ENCODE measurements around the gene OR2AP1. TPM values are rescaled to one million over a fixed set of nuclear protein-coding genes. Genes with fewer than 3 reads are reported as not detected.
"Not testable (repeated sequence)": the region's sequence is repeated elsewhere in the genome, so short reads cannot be mapped to it uniquely, and the experiment has no call there.

OR2AP1 gene
- total RNA-seq, 4 donors from 2014 or later, result not detected

GRCh38 chr12:55582066-55582465 is 9.8 kb downstream of the OR2AP1 start:
- no peak for TF ChIP-seq CTCF (IDR thresholded peaks at IDR 0.05)

GRCh38 chr12:55585817-55586216 is 13.5 kb downstream of the OR2AP1 start:
- H3K27ac ChIP-seq, result no peak overlapping the region
- H3K27me3 ChIP-seq, result no peaks in the 10 kb centered on the region
- TF ChIP-seq EP300 (IDR thresholded peaks at IDR 0.05) (no peak), POLR2A (IDR thresholded peaks at IDR 0.05) (no peak), POLR2AphosphoS5 (IDR thresholded peaks at IDR 0.05) (no peak), CTCF (IDR thresholded peaks at IDR 0.05) (no peak)
- peaks cover 0 to 12% (median 0%) of the 10 kb centered on the region in 3 donors for H3K9me3 ChIP-seq
- H3K4me3 ChIP-seq, result no peak overlapping the region
- no peaks in the 10 kb centered on the region for H3K36me3 ChIP-seq
- no peaks in the 10 kb centered on the region for H3K4me1 ChIP-seq
- WGBS, 2 donors (ENCODE audit: low coverage in 1 of 2), result 32 to 33% methylated on average over 2 of the region's 2 CpGs
- no peak for ATAC-seq

More at GRCh38 chr12:55582066-55582465, 9.8 kb downstream of the OR2AP1 start:
- Histone ChIP-seq H3K27ac (no peak overlapping the region), H3K4me1 (no peaks in the 10 kb centered on the region), H3K36me3 (no peaks in the 10 kb centered on the region), H3K4me3 (no peak overlapping the region), H3K27me3 (no peaks in the 10 kb centered on the region), H3K9me3 (peaks cover 0 to 21% (median 0%) of the 10 kb centered on the region in 3 donors)
- ATAC-seq, result no peak
- WGBS, 2 donors (ENCODE audit: low coverage in 1 of 2), result 86% methylated on average over 1 of the region's 2 CpGs; no CpG with 5 or more reads in 1 of the 2 donors

GRCh38 chr12:55590152-55590551 is 17.9 kb downstream of the OR2AP1 start:
- not testable (repeated sequence) for H3K27ac ChIP-seq, H3K9me3 ChIP-seq, H3K27me3 ChIP-seq, H3K36me3 ChIP-seq, ATAC-seq, H3K4me1 ChIP-seq, H3K4me3 ChIP-seq
- no CpG with 5 or more reads among the region's 12 CpGs for whole genome bisulfite sequencing, 2 donors (ENCODE audit: low coverage in 1 of 2)

GRCh38 chr12:55607821-55608594 is 35.7 kb downstream of the OR2AP1 start:
- no peak overlapping the region for H3K4me3 ChIP-seq
- H3K27ac ChIP-seq, result no peak overlapping the region
- ATAC-seq, result no peak
- H3K9me3 ChIP-seq, result no peaks in the 10 kb centered on the region
- no peaks in the 10 kb centered on the region for H3K4me1 ChIP-seq
- WGBS, 2 donors (ENCODE audit: low coverage in 1 of 2), result 66 to 89% methylated on average over 5 to 7 of the region's 8 CpGs
- no peaks in the 10 kb centered on the region for H3K36me3 ChIP-seq
- no peaks in the 10 kb centered on the region for H3K27me3 ChIP-seq
- no peak for TF ChIP-seq CTCF (IDR thresholded peaks at IDR 0.05)
- TF ChIP-seq EP300 (IDR thresholded peaks at IDR 0.05), result no peak
- no peak for TF ChIP-seq POLR2A (IDR thresholded peaks at IDR 0.05)
- no peak for TF ChIP-seq POLR2AphosphoS5 (IDR thresholded peaks at IDR 0.05)

- no peaks in the 10 kb centered on the region for H3K36me3 ChIP-seq
- no peak overlapping the region for H3K4me3 ChIP-seq
- TF ChIP-seq CTCF (IDR thresholded peaks at IDR 0.05) (no peak), POLR2A (IDR thresholded peaks at IDR 0.05) (no peak), POLR2AphosphoS5 (IDR thresholded peaks at IDR 0.05) (no peak), EP300 (IDR thresholded peaks at IDR 0.05) (no peak)
- no peak overlapping the region for H3K27ac ChIP-seq
- WGBS, 2 donors (ENCODE audit: low coverage in 1 of 2), result 90 to 93% methylated on average over 1 of the region's 1 CpG
- H3K4me1 ChIP-seq, result no peaks in the 10 kb centered on the region
- no peak for ATAC-seq
- peaks cover 0 to 17% (median 0%) of the 10 kb centered on the region in 3 donors for H3K9me3 ChIP-seq
- no peaks in the 10 kb centered on the region for H3K27me3 ChIP-seq
Observed at GRCh38 chr12:55610598-55610997, 38.3 kb downstream of the OR2AP1 start.

Measured in gastroesophageal sphincter (tissue), 4 donors.